HG03571 (cell line): ENCODE results near the gene HOXA5.

Experiments
- ATAC-seq: cut with Tn5 transposase; IDR thresholded peaks from one replicate; pipeline ENCODE4 v1.9.1; 2021; ENCODE audit not compliant: unreplicated experiment

The HOXA5 gene

DNA sequence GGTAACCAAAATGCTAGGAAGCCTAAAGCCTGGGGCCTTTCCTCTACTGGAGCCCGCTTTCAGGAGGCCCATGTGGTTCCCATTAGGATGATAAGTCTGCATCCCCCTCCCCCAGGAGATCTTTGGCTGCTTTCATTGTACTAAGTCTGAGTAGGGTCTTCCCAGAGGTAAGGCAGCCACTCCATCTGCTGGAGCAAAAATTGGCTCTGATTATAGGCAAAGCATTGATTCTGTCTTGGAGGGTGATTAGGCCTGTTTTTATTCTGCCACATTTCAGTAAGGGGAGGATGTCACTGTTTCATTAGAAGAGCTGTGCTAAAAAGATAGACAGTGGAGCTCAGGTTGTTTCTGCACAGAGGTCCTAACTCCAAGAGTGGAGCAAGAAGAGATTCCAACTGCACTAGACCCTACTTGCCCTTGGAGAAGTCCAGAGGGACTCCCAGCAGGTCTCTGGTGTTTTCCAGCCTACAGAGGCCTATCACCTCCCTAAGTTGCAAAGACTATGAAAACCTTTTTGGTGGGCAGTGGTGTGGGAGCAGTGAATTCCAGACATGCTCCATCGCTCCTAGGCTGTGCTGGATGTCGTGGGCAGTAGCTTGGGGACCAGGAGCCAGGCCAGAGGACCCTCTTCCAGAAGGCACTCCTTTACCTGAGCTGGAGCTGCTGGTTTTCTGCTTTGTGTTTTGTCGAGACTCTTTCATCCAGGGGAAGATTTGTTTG lies 33.9 kb downstream of the HOXA5 start:
- ATAC-seq: no peak

GRCh38 chr7:27108390-27109127 lies 34.9 kb downstream of the HOXA5 start:
- no peak for ATAC-seq

DNA sequence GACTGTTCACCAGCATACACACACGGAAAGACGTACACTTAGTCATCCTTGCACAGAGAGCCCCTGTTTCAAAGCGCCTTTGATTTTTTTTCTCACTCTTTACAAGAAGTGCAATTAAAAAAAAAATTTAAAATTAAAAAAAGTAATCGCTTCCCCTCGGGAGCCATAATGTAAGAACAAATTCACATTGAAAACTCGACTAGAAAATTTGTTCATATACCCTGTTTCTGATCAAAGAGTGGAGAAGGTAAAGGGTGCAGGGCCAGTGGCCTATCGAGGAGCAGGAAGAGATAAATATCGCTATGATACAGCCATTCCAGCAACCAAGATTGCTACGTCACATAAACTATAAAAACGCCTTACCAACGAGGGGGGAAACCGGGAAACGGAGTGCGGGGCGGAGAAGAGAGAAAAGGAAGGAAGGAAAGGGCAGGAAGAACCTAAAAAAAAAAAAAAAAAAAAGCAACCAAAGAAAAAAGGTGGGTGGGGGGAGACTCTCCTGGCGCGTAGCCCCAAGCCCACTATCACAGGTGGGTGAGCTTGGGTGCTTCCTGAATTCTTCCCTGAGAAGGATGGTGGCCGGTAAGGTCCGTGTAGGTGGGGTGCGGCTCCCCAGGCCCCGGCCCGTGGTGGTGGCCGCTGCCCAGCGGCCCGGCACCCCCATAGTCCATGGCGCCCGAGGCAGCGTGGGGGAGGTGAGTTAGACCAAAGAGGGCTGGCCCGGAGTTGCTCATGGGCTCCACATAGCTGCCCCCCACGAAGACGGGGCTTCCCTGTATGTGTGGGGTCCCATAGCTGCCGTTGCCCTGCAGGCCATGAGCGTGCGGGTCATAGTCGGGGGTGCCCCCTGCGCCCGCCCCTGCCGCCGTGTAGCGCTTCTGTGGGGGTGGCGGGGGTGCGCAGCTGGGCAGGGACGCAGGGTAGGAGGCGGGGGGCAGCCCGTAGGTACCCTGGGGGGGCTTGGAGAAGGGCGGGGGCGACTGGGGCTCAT lies 35.8 kb downstream of the HOXA5 start:
- no peak for ATAC-seq

- no peak for ATAC-seq
Observed at GRCh38 chr7:27106901-27107240, 36.6 kb downstream of the HOXA5 start.

DNA sequence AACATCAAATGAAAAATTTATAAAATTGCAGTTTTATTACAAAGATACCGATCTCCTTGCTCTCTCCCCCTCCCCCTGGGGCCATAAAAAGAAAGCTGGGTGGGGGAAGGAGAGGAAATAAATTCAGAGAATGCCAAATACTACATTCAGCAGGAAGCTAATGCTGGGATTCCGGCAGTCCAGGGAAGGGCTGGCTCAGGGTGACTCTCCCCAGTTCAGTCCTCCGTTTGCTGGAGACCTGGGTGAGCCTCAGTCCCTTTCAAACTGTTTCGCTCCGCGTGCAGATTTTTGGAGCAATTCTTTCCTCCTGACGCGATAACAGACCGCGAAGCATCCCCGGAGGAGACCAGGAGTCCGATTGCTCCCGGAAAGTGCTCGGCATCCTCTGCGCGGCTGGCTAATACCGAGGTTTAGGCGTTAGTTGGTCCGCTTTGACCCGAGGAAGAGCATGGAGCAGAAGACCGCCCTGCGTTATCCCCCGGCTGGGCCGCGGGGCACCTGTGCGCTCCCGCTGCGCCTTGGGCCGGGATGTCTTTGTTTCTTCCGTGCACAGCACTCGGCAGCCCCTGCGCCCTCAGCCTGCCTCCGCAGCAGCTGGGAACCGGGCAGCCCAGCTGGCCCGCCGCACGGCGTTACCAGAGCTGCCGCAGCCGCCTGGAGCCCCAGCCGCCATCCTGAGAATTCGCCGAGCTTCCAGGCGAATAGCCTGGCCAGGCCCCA lies 37.1 kb downstream of the HOXA5 start:
- no peak for ATAC-seq

- ATAC-seq: no peak
Observed at GRCh38 chr7:27105301-27106031, 38.0 kb downstream of the HOXA5 start.

DNA sequence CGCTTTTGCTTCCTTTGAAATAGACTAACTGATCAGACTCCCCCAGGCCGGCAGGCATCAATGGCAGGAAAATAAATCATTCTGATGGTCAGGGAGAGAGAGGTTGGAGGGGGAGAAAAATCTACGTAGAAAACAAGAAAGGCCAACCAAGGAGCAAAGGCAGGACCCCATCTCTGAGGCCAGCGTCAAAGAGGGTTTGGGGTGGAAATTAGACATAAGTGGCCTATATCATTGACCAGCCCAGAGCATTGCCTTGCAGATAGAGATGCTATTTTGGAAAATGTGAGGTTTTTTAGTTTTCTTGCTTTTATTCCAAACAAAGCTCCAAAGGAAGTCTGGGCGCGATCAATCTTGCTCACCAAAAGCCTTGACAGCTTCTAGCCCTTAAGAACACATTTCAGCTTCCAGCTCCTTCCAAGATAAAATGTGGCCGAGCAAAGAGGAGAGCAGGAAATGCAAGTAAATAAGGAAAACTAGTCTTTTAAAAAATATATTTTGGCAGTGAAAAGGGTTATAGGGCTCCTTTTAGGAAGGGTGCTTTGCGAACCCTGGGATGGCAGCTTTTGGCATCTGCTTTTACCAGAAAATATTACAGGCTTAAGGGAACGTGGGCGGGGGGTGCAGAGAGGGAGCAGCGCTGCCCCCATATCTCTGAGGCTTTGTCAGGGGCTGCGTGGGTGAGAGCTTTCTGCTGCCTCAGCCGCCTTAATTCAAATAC lies 39.0 kb downstream of the HOXA5 start:
- no peak for ATAC-seq

- no peak for ATAC-seq
Observed at GRCh38 chr7:27103489-27104226, 39.8 kb downstream of the HOXA5 start.

DNA sequence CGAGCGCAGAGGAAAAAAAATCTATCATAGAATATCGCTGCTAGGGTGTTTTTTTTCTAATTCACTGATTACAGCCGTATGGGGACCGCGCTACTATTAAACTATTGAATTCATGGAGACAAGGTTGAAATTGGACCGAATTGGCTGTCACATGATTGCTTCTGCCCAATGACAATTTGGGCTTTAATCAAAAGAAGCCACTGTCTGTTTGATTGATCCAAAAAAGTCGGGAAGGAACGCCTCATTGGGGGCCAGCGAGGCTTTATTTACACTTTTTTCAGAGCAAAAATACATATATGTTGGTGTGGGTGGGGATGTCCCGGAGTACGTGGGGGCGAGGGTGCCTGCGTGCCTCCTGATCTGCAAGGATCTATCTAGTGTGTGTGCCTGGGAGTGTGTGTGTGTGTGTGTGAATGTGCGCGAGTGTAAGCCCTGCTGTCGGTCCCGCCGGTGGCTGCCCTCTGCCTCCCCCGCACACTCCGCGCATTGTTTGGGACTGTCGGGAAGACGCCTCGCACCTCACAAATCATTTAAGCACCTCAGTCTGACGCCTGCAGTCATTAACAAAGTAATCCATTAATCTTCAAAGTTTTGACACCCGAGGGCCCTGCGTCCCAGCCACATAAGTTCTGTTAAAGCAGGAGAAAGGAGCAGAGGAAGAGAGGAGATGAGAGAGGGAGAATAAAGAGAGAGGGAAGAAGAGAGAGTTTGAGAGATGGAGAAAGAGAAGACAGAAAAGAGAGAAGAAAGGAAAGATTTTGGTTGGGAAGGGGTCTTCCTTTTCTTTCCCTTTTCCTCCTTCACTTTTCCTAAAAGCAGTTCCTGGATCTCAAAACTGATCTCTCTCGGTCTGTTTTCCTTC lies 40.7 kb downstream of the HOXA5 start, which contains the start of gene HOXA2:
TSS of gene HOXA2 (minus strand) at position 103 of the 862 bp plus-strand sequence. CDS start 183 bp downstream, outside the sequence.
- ATAC-seq: no peak

DNA sequence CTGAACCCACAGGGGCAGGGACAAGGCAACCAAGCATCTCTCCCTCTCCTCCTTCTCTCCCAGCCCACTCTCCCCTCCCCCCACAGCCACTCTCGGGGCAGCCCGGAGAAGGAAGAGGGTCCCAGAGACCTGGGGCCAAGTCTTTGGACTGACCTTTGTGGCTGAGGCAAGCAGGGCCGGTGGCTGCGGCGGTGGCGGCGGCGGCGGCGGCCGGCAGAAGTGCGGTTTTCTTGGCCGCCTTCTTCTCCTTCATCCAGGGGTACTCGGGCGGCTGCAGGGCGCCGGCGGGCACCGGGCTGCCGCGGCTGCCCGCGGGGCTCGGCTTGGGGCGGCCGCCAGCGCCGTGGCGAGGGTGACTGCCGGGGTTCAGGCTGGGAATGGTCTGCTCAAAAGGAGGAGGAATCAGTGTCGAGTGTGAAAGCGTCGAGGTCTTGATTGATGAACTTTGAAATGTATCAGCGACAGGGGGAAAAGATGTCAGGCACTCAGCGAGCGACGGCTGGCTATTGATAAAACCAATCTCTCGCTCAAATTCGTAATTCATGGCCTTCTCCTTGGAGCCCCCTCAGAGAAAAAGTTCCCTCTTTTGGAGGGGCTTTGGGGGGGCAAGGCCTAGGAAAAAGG lies 41.4 kb downstream of the HOXA5 start:
- ATAC-seq: no peak

DNA sequence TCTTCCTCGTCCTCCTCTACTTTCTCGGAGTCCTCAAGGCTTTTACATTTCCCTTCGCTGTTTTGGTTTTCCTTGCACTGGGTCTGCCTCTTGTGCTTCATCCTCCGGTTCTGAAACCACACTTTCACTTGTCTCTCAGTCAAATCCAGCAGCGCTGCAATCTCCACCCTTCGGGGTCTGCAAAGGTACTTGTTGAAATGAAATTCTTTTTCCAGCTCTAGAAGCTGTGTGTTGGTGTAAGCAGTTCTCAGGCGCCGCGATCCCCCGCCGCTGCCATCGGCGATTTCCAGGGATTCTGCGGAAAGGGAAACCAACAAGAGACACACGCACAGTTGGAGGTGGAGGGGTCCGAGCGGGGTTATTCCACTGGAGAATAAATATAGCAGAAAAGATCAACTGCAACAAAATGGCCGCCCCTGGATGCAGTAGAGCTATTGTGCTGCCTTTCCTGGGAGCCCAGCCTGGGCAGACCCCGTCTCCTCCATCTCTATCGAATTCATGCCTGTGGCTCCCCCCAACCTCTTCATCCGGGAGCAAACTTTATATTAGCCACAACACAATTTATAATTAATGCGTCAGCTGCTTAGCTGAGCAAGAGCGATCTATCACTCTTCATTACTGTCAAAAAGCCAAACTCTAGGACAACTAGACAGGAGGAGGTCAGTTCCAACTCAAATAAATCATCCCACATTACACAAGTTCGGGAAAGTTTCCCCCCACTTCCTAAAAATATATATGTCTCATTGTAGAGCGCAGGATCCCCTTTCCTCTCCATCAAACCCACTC lies 42.1 kb downstream of the HOXA5 start:
- no peak for ATAC-seq

GRCh38 chr7:27100694-27101170 lies 42.7 kb downstream of the HOXA5 start:
- no peak for ATAC-seq

- ATAC-seq: no peak
Observed at GRCh38 chr7:27099453-27100370, 43.8 kb downstream of the HOXA5 start.

GRCh38 chr7:27098578-27099451 lies 44.7 kb downstream of the HOXA5 start:
- no peak for ATAC-seq
